ENCODE measurements around the gene BACH1. TPM values are rescaled to one million over a fixed set of nuclear protein-coding genes. Genes with fewer than 3 reads are reported as not detected.

BACH1 gene
- polyA plus RNA-seq, 1 of the 3 experiments (the other 2 are of a cell fraction) = 18.1 TPM

GRCh38 chr21:29382030-29382654 is 83.4 kb downstream of the BACH1 start:
- POLR2A ChIA-PET = no interaction called here
- TF ChIP-seq ELF1 (IDR thresholded peaks at IDR 0.05) (no peak), IRF3 (IDR thresholded peaks at IDR 0.05; ENCODE audit: low read depth, low read length) (no peak), TCF12 (IDR thresholded peaks at IDR 0.05) (peak; percentile 43; the same call in 1 of the 2 replicates), FOSL2 (IDR thresholded peaks at IDR 0.05; ENCODE audit: borderline replicate concordance, low read depth) (peak; percentile 69), RAD21 (IDR thresholded peaks at IDR 0.05; ENCODE audit: low read length) (no peak), EP300 (IDR thresholded peaks at IDR 0.05; ENCODE audit: borderline replicate concordance in 1 of 2, low read depth in 1 of 2, low read length in 1 of 2) (peak in 1 of 2 experiments; percentile 31; a peak in 1 of 4 replicates), MAX (IDR thresholded peaks at IDR 0.05; ENCODE audit: low read depth) (no peak), EZH2phosphoT487 (IDR thresholded peaks at IDR 0.05; ENCODE audit: borderline replicate concordance, low read depth) (no peak), CTCF (IDR thresholded peaks at IDR 0.05) (no peak), FOXM1 (IDR thresholded peaks at IDR 0.05; ENCODE audit: low read depth) (no peak), RCOR1 (IDR thresholded peaks at IDR 0.05; ENCODE audit: low read length) (no peak), USF1 (IDR thresholded peaks at IDR 0.05; ENCODE audit: borderline replicate concordance, low read depth) (no peak), TAF1 (IDR thresholded peaks at IDR 0.05; ENCODE audit: borderline replicate concordance, low read depth, low read length) (no peak), RXRA (IDR thresholded peaks at IDR 0.05; ENCODE audit: borderline replicate concordance, low read depth) (no peak), POLR2AphosphoS5 (IDR thresholded peaks at IDR 0.05; ENCODE audit: low read depth, low read length) (no peak), SIN3A (IDR thresholded peaks at IDR 0.05; ENCODE audit: borderline replicate concordance, low read depth, low read length) (no peak), TEAD4 (IDR thresholded peaks at IDR 0.05; ENCODE audit: borderline replicate concordance, insufficient read depth) (peak; percentile 48; the same call in 1 of the 2 replicates), JUND (IDR thresholded peaks at IDR 0.05) (peak; percentile 74)
- Histone ChIP-seq H2AFZ (ENCODE audit: low read depth) (no peak overlapping the region), H3F3A (replicated peaks; ENCODE audit: insufficient read depth) (peaks cover 26% of the 10 kb centered on the region), H3K4me2 (no peak overlapping the region), H3K79me2 (ENCODE audit: insufficient read depth) (no peaks in the 10 kb centered on the region), H3K36me3 (replicated peaks in 1 of 2; ENCODE audit: control insufficient read depth in 1 of 2, insufficient read depth in 2 of 2, low read length in 1 of 2) (peaks cover 0 to 5% of the 10 kb centered on the region in 2 experiments), H3K4me1 (ENCODE audit: control insufficient read depth in 1 of 2, insufficient read depth in 2 of 2, low read depth in 1 of 2, low read length in 1 of 2) (peaks cover 9 to 17% of the 10 kb centered on the region in 2 experiments; a peak in 2 of 4 replicates), H3K27ac (ENCODE audit: low read depth in 2 of 2, low read length in 1 of 2) (no peak overlapping the region), H3K9me3 (peaks cover 7% of the 10 kb centered on the region; the same call in 1 of the 2 replicates), H3K27me3 (ENCODE audit: insufficient read depth) (no peaks in the 10 kb centered on the region), H3K9me2 (no peaks in the 10 kb centered on the region), H3K4me3 (ENCODE audit: low read depth in 2 of 2, low read length in 1 of 2) (no peak overlapping the region), H3K9ac (no peak overlapping the region), H4K20me1 (ENCODE audit: insufficient read depth) (no peaks in the 10 kb centered on the region)
- CTCF ChIA-PET = interaction anchor here (0.7 to 1.4 kb wide), 3 partner anchors 10 to 118 kb away, joined by 3 to 8 read pairs (median 3); no protein-coding TSS in a partner anchor
- WGBS (ENCODE audit: low lambda C conversion rate) = 75% methylated on average over 4 of the region's 4 CpGs
- no peak for DNase-seq
